H1 (cell line): ENCODE measurements around the gene GREB1L. TPM values are rescaled to one million over a fixed set of nuclear protein-coding genes. Genes with fewer than 3 reads are reported as not detected.

Experiments
- CTCF ChIA-PET: fragments of 300-600 bp; sonication (Branson Sonifier 250); formaldehyde crosslinking; loops from one replicate; lab custom pipeline; 2021; ENCODE audit not compliant: partially characterized antibody; lab: Charles Lee
- POLR2A ChIA-PET: fragments of 300-600 bp; sonication (Branson Sonifier 250); formaldehyde crosslinking; loops from one replicate; lab custom pipeline; 2021; ENCODE audit warnings: inconsistent platforms; ENCODE audit not compliant: partially characterized antibody; lab: Charles Lee
- DNase-seq, 2 experiments: peaks; one replicate each; pipeline versions ENCODE4 v3.0.0 to v3.0.0-alpha.2; 2010 to 2022; ENCODE audit warnings: low spot score in 2 of 2, low read depth in 1 of 2, mixed read lengths in 1 of 2
- FAIRE-seq: peaks from 2 replicates; lab custom pipeline; 2011; peaks lifted over from hg19 to GRCh38; lab: Jason Lieb, UNC
- H2AFZ ChIP-seq: 2 replicates; pipeline ENCODE4 v1.8.1; 2012; ENCODE audit warnings: low read length, inconsistent platforms
- H2AK5ac ChIP-seq: 2 replicates; pipeline ENCODE4 v1.6.1; 2013; ENCODE audit warnings: low read depth, low read length
- H2BK120ac ChIP-seq: replicated peaks from 2 replicates; pipeline ENCODE3; 2013; ENCODE audit warnings: low read depth, low read length, inconsistent platforms
- H2BK12ac ChIP-seq: 2 replicates; pipeline ENCODE4 v1.6.1; 2013; ENCODE audit warnings: low read depth, low read length
- H2BK15ac ChIP-seq: 2 replicates; pipeline ENCODE4 v1.6.1; 2013; ENCODE audit warnings: low read length
- H2BK20ac ChIP-seq: 2 replicates; pipeline ENCODE4 v1.6.1; 2013; ENCODE audit warnings: low read length
- H2BK5ac ChIP-seq: 2 replicates; pipeline ENCODE4 v1.6.1; 2013; ENCODE audit warnings: low read depth, low read length
- H3K14ac ChIP-seq: 2 replicates; pipeline ENCODE4 v1.6.1; 2013; ENCODE audit warnings: inconsistent platforms; ENCODE audit not compliant: insufficient read length
- H3K18ac ChIP-seq: 2 replicates; pipeline ENCODE4 v1.6.1; 2013; ENCODE audit warnings: low read length; ENCODE audit errors: extremely low read depth
- H3K23ac ChIP-seq: 2 replicates; pipeline ENCODE4 v1.6.1; 2013; ENCODE audit warnings: inconsistent platforms; ENCODE audit not compliant: insufficient read length
- H3K23me2 ChIP-seq: 2 replicates; pipeline ENCODE4 v1.6.1; 2013; ENCODE audit warnings: low read depth, low read length
- H3K27ac ChIP-seq: 2 replicates; pipeline ENCODE4 v1.6.1; 2011; ENCODE audit warnings: low read depth, low read length, inconsistent platforms
- H3K27me3 ChIP-seq, 4 experiments: replicated peaks in 1 of 4; 1 replicate in 1 of 4; 2 replicates in 3 of 4; pipeline versions ENCODE4 v1.6.1 to v1.8.1; 2011 to 2013; ENCODE audit warnings: low read length in 3 of 4, mild to moderate bottlenecking in 3 of 4, inconsistent platforms in 2 of 4, mixed read lengths in 2 of 4, moderate library complexity in 1 of 4; ENCODE audit not compliant: control insufficient read depth in 3 of 4, insufficient read depth in 3 of 4; ENCODE audit errors: extremely low read depth in 1 of 4
- H3K36me3 ChIP-seq, 4 experiments: 2 replicates each; pipeline versions ENCODE4 v1.6.1 to v1.8.1; 2011 to 2013; ENCODE audit warnings: mild to moderate bottlenecking in 4 of 4, low read length in 3 of 4, moderate library complexity in 2 of 4, control low read depth in 1 of 4, inconsistent platforms in 1 of 4; ENCODE audit not compliant: insufficient read depth in 4 of 4, control insufficient read depth in 2 of 4
- H3K4ac ChIP-seq: replicated peaks from 2 replicates; pipeline ENCODE3; 2013; ENCODE audit warnings: low read length, low read depth, mixed read lengths, inconsistent platforms; ENCODE audit not compliant: insufficient read length
- H3K4me1 ChIP-seq, 4 experiments: replicated peaks in 1 of 4; 1 replicate in 1 of 4; 2 replicates in 3 of 4; pipeline versions ENCODE4 v1.6.1 to v1.8.1; 2011 to 2013; ENCODE audit warnings: low read length in 3 of 4, inconsistent platforms in 2 of 4, mixed read lengths in 1 of 4; ENCODE audit not compliant: insufficient read depth in 4 of 4, control insufficient read depth in 3 of 4
- H3K4me2 ChIP-seq, 2 experiments: 2 replicates each; pipeline versions ENCODE4 v1.6.1 to v1.8.1; 2011 to 2013; ENCODE audit warnings: low read depth in 2 of 2, low read length in 2 of 2, control low read depth in 1 of 2, inconsistent platforms in 1 of 2, mild to moderate bottlenecking in 1 of 2; ENCODE audit not compliant: insufficient read depth in 1 of 2
- H3K4me3 ChIP-seq, 4 experiments: fragments of 200-600, 300-600 bp in 1 of 4; sonication (generic), shearing (Covaris generic), sonication (Bioruptor Twin) in 1 of 4; 2 replicates each; pipeline versions ENCODE4 v1.5.1 to v1.8.1; 2011 to 2016; ENCODE audit warnings: low read length in 4 of 4, low read depth in 3 of 4, control low read depth in 2 of 4, inconsistent platforms in 2 of 4, mild to moderate bottlenecking in 2 of 4, mixed read lengths in 1 of 4, moderate library complexity in 1 of 4; ENCODE audit not compliant: insufficient read depth in 2 of 4; ENCODE audit errors: extremely low read depth in 1 of 4
- H3K56ac ChIP-seq: replicated peaks from 2 replicates; pipeline ENCODE3; 2013; ENCODE audit warnings: low read depth, mild to moderate bottlenecking, mixed read lengths, low read length, inconsistent platforms; ENCODE audit not compliant: insufficient read length
- H3K79me1 ChIP-seq: 2 replicates; pipeline ENCODE4 v1.6.1; 2013; ENCODE audit warnings: low read depth, low read length, control low read depth
- H3K79me2 ChIP-seq, 2 experiments: 2 replicates each; pipeline versions ENCODE4 v1.6.1 to v1.8.1; 2012 to 2013; ENCODE audit warnings: low read length in 2 of 2, mild to moderate bottlenecking in 2 of 2, inconsistent platforms in 1 of 2; ENCODE audit not compliant: insufficient read depth in 2 of 2, control insufficient read depth in 1 of 2
- H3K9ac ChIP-seq, 4 experiments: replicated peaks in 1 of 4; 1 replicate in 1 of 4; 2 replicates in 3 of 4; pipeline versions ENCODE4 v1.6.1 to v1.8.1; 2011 to 2013; ENCODE audit warnings: low read depth in 3 of 4, low read length in 3 of 4, control low read depth in 2 of 4, mild to moderate bottlenecking in 2 of 4, moderate library complexity in 2 of 4, inconsistent platforms in 1 of 4; ENCODE audit errors: extremely low read depth in 1 of 4
- H3K9me3 ChIP-seq, 2 experiments: 2 replicates each; pipeline versions ENCODE4 v1.6.1 to v1.8.1; 2012 to 2013; ENCODE audit warnings: mild to moderate bottlenecking in 2 of 2, moderate library complexity in 2 of 2, control low read depth in 1 of 2, inconsistent platforms in 1 of 2, low read depth in 1 of 2, low read length in 1 of 2, mixed read lengths in 1 of 2; ENCODE audit not compliant: insufficient read depth in 2 of 2
- H4K20me1 ChIP-seq, 2 experiments: replicated peaks in 1 of 2; 2 replicates each; pipeline versions ENCODE3 to v1.8.1; 2011 to 2013; ENCODE audit warnings: inconsistent platforms in 2 of 2, low read length in 2 of 2, mild to moderate bottlenecking in 1 of 2; ENCODE audit not compliant: insufficient read depth in 2 of 2, control insufficient read depth in 1 of 2
- H4K5ac ChIP-seq: 2 replicates; pipeline ENCODE4 v1.6.1; 2013; ENCODE audit warnings: low read length, low read depth, mixed read lengths, inconsistent platforms; ENCODE audit not compliant: insufficient read length
- H4K8ac ChIP-seq: 2 replicates; pipeline ENCODE4 v1.8.0; 2013; ENCODE audit warnings: mild to moderate bottlenecking, moderate library complexity, low read length, inconsistent platforms; ENCODE audit not compliant: insufficient read depth; ENCODE audit errors: extremely low read depth
- H4K91ac ChIP-seq: replicated peaks from 2 replicates; pipeline ENCODE3; 2013; ENCODE audit warnings: low read length, mixed read lengths, inconsistent platforms; ENCODE audit not compliant: insufficient read length
- JUND ChIP-seq: IDR thresholded peaks from 2 replicates; pipeline ENCODE4 v1.6.1; 2011; ENCODE audit warnings: mild to moderate bottlenecking, improper control_type of control experiment, low read length
- MAX ChIP-seq: IDR thresholded peaks from 2 replicates; pipeline ENCODE4 v1.6.1; 2012; ENCODE audit warnings: inconsistent platforms
- WGBS, 2 experiments: shearing (Covaris generic) in 1 of 2; methylation state at CpG; one replicate each; pipeline versions ENCODE4 v1.1.6 to v1.1.7; 2013 to 2015; ENCODE audit warnings: low lambda C conversion rate in 2 of 2, mixed read lengths in 2 of 2, inconsistent platforms in 1 of 2, low coverage in 1 of 2, missing lambda C conversion rate in 1 of 2; ENCODE audit not compliant: insufficient replicate concordance in 2 of 2, insufficient coverage in 1 of 2, insufficient read length in 1 of 2; ENCODE audit errors: extremely low coverage in 1 of 2, missing lambda C conversion rate in 1 of 2; 5-methylcytosine and 5-hydroxymethylcytosine counted together
- polyA plus RNA-seq, 7 experiments: library from polyadenylated mRNA; depleted of rRNA in 3 of 7; stranded (reverse) in 5 of 7; unstranded in 2 of 7; fragments of >200 nt in 5 of 7; fragments of 200-250 nt in 2 of 7; gene quantifications; 1 replicate in 5 of 7; 2 replicates in 1 of 7; 4 replicates in 1 of 7; pipeline versions ENCODE4 v1.2.1 to v1.2.3, GENCODE V29; 2011 to 2013; ENCODE audit warnings: missing spikeins in 2 of 7, mixed read lengths in 2 of 7
- total RNA-seq: library from RNA; stranded (reverse); fragmentation: NEBNext Ultra II Directional; extraction: Animal tissue kit (Norgen Biotek cat#: 25700); gene quantifications from 2 replicates; pipeline ENCODE4 v1.2.1, GENCODE V29; 2021

The GREB1L gene
- total and polyA plus RNA-seq, 2 of the 8 experiments (the other 6 are each of a cell fraction or from before 2014, with no cell fraction given) = 0.34 to 1.6 TPM

- no peak overlapping the region for H3K23ac ChIP-seq
- no peak overlapping the region for H2AK5ac ChIP-seq
- CTCF ChIA-PET = interaction anchor here (0.8 kb wide), 1 partner anchor 11 kb away, joined by 3 read pairs; no protein-coding TSS in a partner anchor
- DNase-seq (no peak), FAIRE-seq (no peak)
- no peak overlapping the region for H2BK120ac ChIP-seq
- no peak overlapping the region for H2BK5ac ChIP-seq
- no peak overlapping the region for H2BK20ac ChIP-seq
- peaks cover 0 to 1% (median 0%) of the 10 kb centered on the region in 4 experiments; a peak in 1 of 7 replicates for H3K4me1 ChIP-seq
- H3K18ac ChIP-seq = no peak overlapping the region
- H3K4me2 ChIP-seq = no peak overlapping the region
- H3K4ac ChIP-seq = no peak overlapping the region
- H2BK12ac ChIP-seq = no peak overlapping the region
- no peak overlapping the region for H3K4me3 ChIP-seq
- no peak overlapping the region for H4K8ac ChIP-seq
- H3K14ac ChIP-seq = no peak overlapping the region
- no peaks in the 10 kb centered on the region for H3K23me2 ChIP-seq
- H4K91ac ChIP-seq = no peak overlapping the region
- H3K79me1 ChIP-seq = no peaks in the 10 kb centered on the region
- no peaks in the 10 kb centered on the region for H4K20me1 ChIP-seq
- no peak overlapping the region for H2BK15ac ChIP-seq
- no peak overlapping the region for H2AFZ ChIP-seq
- H3K36me3 ChIP-seq = no peaks in the 10 kb centered on the region; a peak in 1 of 8 replicates
- no peaks in the 10 kb centered on the region for H3K27me3 ChIP-seq
- no peak overlapping the region for H3K9ac ChIP-seq
- no peak overlapping the region for H4K5ac ChIP-seq
- H3K56ac ChIP-seq = no peak overlapping the region
- H3K9me3 ChIP-seq = no peaks in the 10 kb centered on the region
- H3K79me2 ChIP-seq = no peaks in the 10 kb centered on the region
- POLR2A ChIA-PET = no interaction called here
- H3K27ac ChIP-seq = no peak overlapping the region
- 96% methylated on average over 2 of the region's 2 CpGs; no CpG with 5 or more reads in 1 of the 2 experiments for WGBS, 2 experiments
- TF ChIP-seq JUND (no peak), MAX (no peak)
These were observed 64.3 kb downstream of the GREB1L start for GRCh38 chr18:21306368-21306767.
